GM10266 (cell line): ENCODE data around the gene PIAS1.

ENCODE experiments used
- DNase-seq: peaks from one replicate; pipeline ENCODE4 v3.0.0; 2012; ENCODE audit errors: extremely low spot score
- CTCF ChIP-seq: IDR thresholded peaks from 2 replicates; pipeline ENCODE4 v1.5.1; 2012; ENCODE audit warnings: mild to moderate bottlenecking, low read depth; ENCODE audit not compliant: control insufficient read depth, insufficient read depth; ENCODE audit errors: missing control alignments

The PIAS1 gene

GRCh38 chr15:68184616-68185480 lies 130.7 kb downstream of the PIAS1 start:
- no peak for DNase-seq

GRCh38 chr15:68186671-68187397 lies 132.7 kb downstream of the PIAS1 start:
- TF ChIP-seq CTCF: no peak
- DNase-seq: no peak

More at GRCh38 chr15:68184616-68185480, 130.7 kb downstream of the PIAS1 start:
- no peak for TF ChIP-seq CTCF

GRCh38 chr15:68187559-68187958 lies 133.4 kb downstream of the PIAS1 start:
- no peak for TF ChIP-seq CTCF
- no peak for DNase-seq

- TF ChIP-seq CTCF: no peak
- no peak for DNase-seq
Observed at GRCh38 chr15:68188647-68189046, 134.5 kb downstream of the PIAS1 start.

- no peak for TF ChIP-seq CTCF
- DNase-seq: no peak
Observed at GRCh38 chr15:68190048-68190447, 135.9 kb downstream of the PIAS1 start.

GRCh38 chr15:68191555-68191954 lies 137.4 kb downstream of the PIAS1 start:
- TF ChIP-seq CTCF: no peak

GRCh38 chr15:68192117-68192516 lies 138.0 kb downstream of the PIAS1 start:
- no peak for DNase-seq

More at GRCh38 chr15:68191555-68191954, 137.4 kb downstream of the PIAS1 start:
- no peak for DNase-seq

More at GRCh38 chr15:68192117-68192516, 138.0 kb downstream of the PIAS1 start:
- no peak for TF ChIP-seq CTCF
